SK-N-SH treated with all-trans-retinoic acid at 6 μM for 48 hours (cell line): Measurements from ENCODE around the gene FOXN3.

Experiments used
- ATAC-seq: fragments of 200-7000 bp; cut with Tn5 transposase; 3 replicates; pipeline ENCODE4 v1.9.1; 2020; ENCODE audit warnings: mild to moderate bottlenecking, moderate library complexity
- ARNTL ChIP-seq: fragments of 450-650 bp; formaldehyde crosslinking; IDR thresholded peaks from 2 replicates; pipeline ENCODE4 v1.5.0; 2020; ENCODE audit warnings: low read depth, mild to moderate bottlenecking, moderate library complexity, borderline replicate concordance
- BACH2 ChIP-seq: fragments of 250-450 bp; sonication (Bioruptor Pico); IDR thresholded peaks from 2 replicates; pipeline ENCODE4 v1.9.0; 2021; ENCODE audit warnings: mild to moderate bottlenecking, borderline replicate concordance
- CSDC2 ChIP-seq: fragments of 250-450 bp; sonication (Bioruptor Pico); IDR thresholded peaks from 2 replicates; pipeline ENCODE4 v1.5.0; 2020; ENCODE audit warnings: mild to moderate bottlenecking, moderate library complexity
- ESRRG ChIP-seq: fragments of 250-450 bp; sonication (Bioruptor Pico); IDR thresholded peaks from 2 replicates; pipeline ENCODE4 v1.6.1; 2021; ENCODE audit warnings: mild to moderate bottlenecking
- GLIS3 ChIP-seq: fragments of 250-450 bp; sonication (Bioruptor Pico); IDR thresholded peaks from 2 replicates; pipeline ENCODE4 v1.5.0; 2020; ENCODE audit warnings: mild to moderate bottlenecking, moderate library complexity
- ISL1 ChIP-seq: fragments of 250-450 bp; sonication (Bioruptor Pico); IDR thresholded peaks from 2 replicates; pipeline ENCODE4 v2.1.2; 2022; ENCODE audit warnings: mild to moderate bottlenecking, moderate library complexity
- OSR1 ChIP-seq: fragments of 250-450 bp; sonication (Bioruptor Pico); IDR thresholded peaks from 2 replicates; pipeline ENCODE4 v1.8.0; 2022; ENCODE audit warnings: moderate library complexity, mild to moderate bottlenecking, inconsistent platforms
- PPARA ChIP-seq: fragments of 250-450 bp; sonication (Bioruptor Pico); IDR thresholded peaks from 2 replicates; pipeline ENCODE4 v1.5.0; 2020; ENCODE audit warnings: mild to moderate bottlenecking, borderline replicate concordance
- RARB ChIP-seq: fragments of 250-450 bp; sonication (Bioruptor Pico); IDR thresholded peaks from 2 replicates; pipeline ENCODE4 v1.8.0; 2021; ENCODE audit warnings: mild to moderate bottlenecking, moderate library complexity
- SNAI2 ChIP-seq: fragments of 250-450 bp; sonication (Bioruptor Pico); IDR thresholded peaks from 2 replicates; pipeline ENCODE4 v1.5.0; 2020; ENCODE audit warnings: mild to moderate bottlenecking, moderate library complexity
- TCF4 ChIP-seq: fragments of 250-450 bp; sonication (Bioruptor Pico); IDR thresholded peaks from 2 replicates; pipeline ENCODE4 v1.8.0; 2021; ENCODE audit warnings: mild to moderate bottlenecking, moderate library complexity, borderline replicate concordance
- TOX ChIP-seq: fragments of 250-450 bp; sonication (Bioruptor Pico); IDR thresholded peaks from 2 replicates; pipeline ENCODE4 v1.8.0; 2021; ENCODE audit warnings: mild to moderate bottlenecking, moderate library complexity, borderline replicate concordance
- ZC3H10 ChIP-seq: fragments of 250-450 bp; sonication (Bioruptor Pico); IDR thresholded peaks from 2 replicates; pipeline ENCODE4 v1.5.1; 2021; ENCODE audit warnings: mild to moderate bottlenecking, moderate library complexity
- ZFP3 ChIP-seq: fragments of 250-450 bp; sonication (Bioruptor Pico); IDR thresholded peaks from 2 replicates; pipeline ENCODE4 v1.5.0; 2020; ENCODE audit warnings: mild to moderate bottlenecking, moderate library complexity
- ZFP30 ChIP-seq: fragments of 450-650 bp; formaldehyde crosslinking; IDR thresholded peaks from 2 replicates; pipeline ENCODE4 v1.5.0; 2022; ENCODE audit warnings: mild to moderate bottlenecking, moderate library complexity
- ZNF565 ChIP-seq: fragments of 450-650 bp; formaldehyde crosslinking; conservative IDR thresholded peaks from 2 replicates; pipeline ENCODE4 v1.5.0; 2020; ENCODE audit warnings: low read depth, mild to moderate bottlenecking, moderate library complexity
- ZNF70 ChIP-seq: fragments of 450-650 bp; formaldehyde crosslinking; IDR thresholded peaks from 2 replicates; pipeline ENCODE4 v1.5.0; 2020; ENCODE audit warnings: mild to moderate bottlenecking, moderate library complexity
- ZNF8 ChIP-seq: fragments of 450-650 bp; formaldehyde crosslinking; IDR thresholded peaks from 2 replicates; pipeline ENCODE4 v1.5.0; 2020; ENCODE audit warnings: mild to moderate bottlenecking, moderate library complexity
- TF ChIP-seq, protein P1 (sequence below): fragments of 250-450 bp; sonication (Bioruptor Pico); IDR thresholded peaks from 2 replicates; pipeline ENCODE4 v1.5.1; 2020; ENCODE audit warnings: low read depth, mild to moderate bottlenecking, moderate library complexity
- TF ChIP-seq, protein P2 (sequence below): fragments of 250-450 bp; sonication (Bioruptor Pico); IDR thresholded peaks from 2 replicates; pipeline ENCODE4 v1.5.0; 2020; ENCODE audit warnings: mild to moderate bottlenecking, moderate library complexity
- TF ChIP-seq, protein P3 (sequence below): fragments of 250-450 bp; sonication (Bioruptor Pico); IDR thresholded peaks from 2 replicates; pipeline ENCODE4 v1.5.1; 2021; ENCODE audit warnings: mild to moderate bottlenecking, moderate library complexity
- TF ChIP-seq, protein P4 (sequence below): fragments of 250-450 bp; sonication (Bioruptor Pico); IDR thresholded peaks from 2 replicates; pipeline ENCODE4 v1.8.0; 2021; ENCODE audit warnings: low read depth, mild to moderate bottlenecking, moderate library complexity, borderline replicate concordance

The FOXN3 gene

DNA sequence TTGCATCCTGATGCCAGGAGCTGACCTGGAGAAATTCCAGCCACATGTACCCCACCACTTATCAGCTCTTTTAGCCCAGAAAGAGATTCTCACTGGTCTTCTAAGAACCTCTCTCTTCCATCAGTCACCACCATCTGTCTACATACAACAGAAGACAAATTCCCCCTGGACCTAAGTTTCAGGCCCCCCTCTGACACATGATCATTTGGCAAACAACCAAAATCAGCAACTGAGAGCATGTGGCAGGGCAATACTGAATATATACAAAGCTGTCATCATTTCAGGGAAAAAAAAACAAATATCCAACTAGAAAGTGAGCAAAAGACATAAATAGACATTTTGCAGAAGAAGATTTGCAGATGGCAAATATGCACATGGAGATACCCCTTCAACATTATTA, 180.2 kb downstream of the FOXN3 start (continued):
- TF ChIP-seq, protein P1, sequence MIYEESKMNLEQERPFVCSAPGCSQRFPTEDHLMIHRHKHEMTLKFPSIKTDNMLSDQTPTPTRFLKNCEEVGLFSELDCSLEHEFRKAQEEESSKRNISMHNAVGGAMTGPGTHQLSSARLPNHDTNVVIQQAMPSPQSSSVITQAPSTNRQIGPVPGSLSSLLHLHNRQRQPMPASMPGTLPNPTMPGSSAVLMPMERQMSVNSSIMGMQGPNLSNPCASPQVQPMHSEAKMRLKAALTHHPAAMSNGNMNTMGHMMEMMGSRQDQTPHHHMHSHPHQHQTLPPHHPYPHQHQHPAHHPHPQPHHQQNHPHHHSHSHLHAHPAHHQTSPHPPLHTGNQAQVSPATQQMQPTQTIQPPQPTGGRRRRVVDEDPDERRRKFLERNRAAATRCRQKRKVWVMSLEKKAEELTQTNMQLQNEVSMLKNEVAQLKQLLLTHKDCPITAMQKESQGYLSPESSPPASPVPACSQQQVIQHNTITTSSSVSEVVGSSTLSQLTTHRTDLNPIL, result no peak

DNA sequence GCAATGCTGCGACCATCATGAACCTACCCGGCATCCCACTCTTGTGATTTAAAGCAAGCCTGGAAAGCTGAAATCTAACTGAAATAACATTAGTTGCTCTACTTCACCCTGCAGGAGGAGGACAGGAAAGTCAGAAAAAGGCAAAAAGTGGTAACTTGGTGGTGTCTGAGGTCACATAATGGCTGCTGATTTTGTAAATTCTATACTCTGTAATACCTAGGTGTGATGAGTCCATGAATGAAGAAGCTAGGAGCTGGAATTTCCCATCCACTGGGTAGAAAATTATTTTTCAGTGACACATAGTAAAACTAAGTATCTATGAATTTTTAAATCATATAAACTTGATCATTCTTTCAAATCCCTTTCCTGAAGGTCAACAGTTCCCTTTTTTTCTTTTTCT, 183.8 kb downstream of the FOXN3 start:
- ATAC-seq, result no peak
- no peak for TF ChIP-seq TOX (CRISPR knock-in tag)
- no peak for TF ChIP-seq RARB (CRISPR knock-in tag)
- no peak for TF ChIP-seq BACH2 (CRISPR knock-in tag)
- no peak for TF ChIP-seq ZFP3 (CRISPR knock-in tag)
- TF ChIP-seq, protein P2, sequence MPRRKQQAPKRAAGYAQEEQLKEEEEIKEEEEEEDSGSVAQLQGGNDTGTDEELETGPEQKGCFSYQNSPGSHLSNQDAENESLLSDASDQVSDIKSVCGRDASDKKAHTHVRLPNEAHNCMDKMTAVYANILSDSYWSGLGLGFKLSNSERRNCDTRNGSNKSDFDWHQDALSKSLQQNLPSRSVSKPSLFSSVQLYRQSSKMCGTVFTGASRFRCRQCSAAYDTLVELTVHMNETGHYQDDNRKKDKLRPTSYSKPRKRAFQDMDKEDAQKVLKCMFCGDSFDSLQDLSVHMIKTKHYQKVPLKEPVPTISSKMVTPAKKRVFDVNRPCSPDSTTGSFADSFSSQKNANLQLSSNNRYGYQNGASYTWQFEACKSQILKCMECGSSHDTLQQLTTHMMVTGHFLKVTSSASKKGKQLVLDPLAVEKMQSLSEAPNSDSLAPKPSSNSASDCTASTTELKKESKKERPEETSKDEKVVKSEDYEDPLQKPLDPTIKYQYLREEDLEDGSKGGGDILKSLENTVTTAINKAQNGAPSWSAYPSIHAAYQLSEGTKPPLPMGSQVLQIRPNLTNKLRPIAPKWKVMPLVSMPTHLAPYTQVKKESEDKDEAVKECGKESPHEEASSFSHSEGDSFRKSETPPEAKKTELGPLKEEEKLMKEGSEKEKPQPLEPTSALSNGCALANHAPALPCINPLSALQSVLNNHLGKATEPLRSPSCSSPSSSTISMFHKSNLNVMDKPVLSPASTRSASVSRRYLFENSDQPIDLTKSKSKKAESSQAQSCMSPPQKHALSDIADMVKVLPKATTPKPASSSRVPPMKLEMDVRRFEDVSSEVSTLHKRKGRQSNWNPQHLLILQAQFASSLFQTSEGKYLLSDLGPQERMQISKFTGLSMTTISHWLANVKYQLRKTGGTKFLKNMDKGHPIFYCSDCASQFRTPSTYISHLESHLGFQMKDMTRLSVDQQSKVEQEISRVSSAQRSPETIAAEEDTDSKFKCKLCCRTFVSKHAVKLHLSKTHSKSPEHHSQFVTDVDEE (CRISPR knock-in tag), result no peak
- TF ChIP-seq TCF4 (CRISPR knock-in tag), result no peak
- TF ChIP-seq, protein P3, sequence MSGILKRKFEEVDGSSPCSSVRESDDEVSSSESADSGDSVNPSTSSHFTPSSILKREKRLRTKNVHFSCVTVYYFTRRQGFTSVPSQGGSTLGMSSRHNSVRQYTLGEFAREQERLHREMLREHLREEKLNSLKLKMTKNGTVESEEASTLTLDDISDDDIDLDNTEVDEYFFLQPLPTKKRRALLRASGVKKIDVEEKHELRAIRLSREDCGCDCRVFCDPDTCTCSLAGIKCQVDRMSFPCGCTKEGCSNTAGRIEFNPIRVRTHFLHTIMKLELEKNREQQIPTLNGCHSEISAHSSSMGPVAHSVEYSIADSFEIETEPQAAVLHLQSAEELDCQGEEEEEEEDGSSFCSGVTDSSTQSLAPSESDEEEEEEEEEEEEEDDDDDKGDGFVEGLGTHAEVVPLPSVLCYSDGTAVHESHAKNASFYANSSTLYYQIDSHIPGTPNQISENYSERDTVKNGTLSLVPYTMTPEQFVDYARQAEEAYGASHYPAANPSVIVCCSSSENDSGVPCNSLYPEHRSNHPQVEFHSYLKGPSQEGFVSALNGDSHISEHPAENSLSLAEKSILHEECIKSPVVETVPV (CRISPR knock-in tag), result no peak
- no peak for TF ChIP-seq GLIS3 (CRISPR knock-in tag)
- no peak for TF ChIP-seq ZNF565 (CRISPR knock-in tag)
- TF ChIP-seq OSR1 (CRISPR knock-in tag), result no peak
- no peak for TF ChIP-seq ISL1 (CRISPR knock-in tag)
- TF ChIP-seq, protein P4, sequence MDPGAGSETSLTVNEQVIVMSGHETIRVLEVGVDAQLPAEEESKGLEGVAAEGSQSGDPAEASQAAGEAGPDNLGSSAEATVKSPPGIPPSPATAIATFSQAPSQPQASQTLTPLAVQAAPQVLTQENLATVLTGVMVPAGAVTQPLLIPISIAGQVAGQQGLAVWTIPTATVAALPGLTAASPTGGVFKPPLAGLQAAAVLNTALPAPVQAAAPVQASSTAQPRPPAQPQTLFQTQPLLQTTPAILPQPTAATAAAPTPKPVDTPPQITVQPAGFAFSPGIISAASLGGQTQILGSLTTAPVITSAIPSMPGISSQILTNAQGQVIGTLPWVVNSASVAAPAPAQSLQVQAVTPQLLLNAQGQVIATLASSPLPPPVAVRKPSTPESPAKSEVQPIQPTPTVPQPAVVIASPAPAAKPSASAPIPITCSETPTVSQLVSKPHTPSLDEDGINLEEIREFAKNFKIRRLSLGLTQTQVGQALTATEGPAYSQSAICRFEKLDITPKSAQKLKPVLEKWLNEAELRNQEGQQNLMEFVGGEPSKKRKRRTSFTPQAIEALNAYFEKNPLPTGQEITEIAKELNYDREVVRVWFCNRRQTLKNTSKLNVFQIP (CRISPR knock-in tag), result no peak
- no peak for TF ChIP-seq ZNF70 (CRISPR knock-in tag)
- TF ChIP-seq SNAI2 (CRISPR knock-in tag), result no peak
- TF ChIP-seq ZFP30 (CRISPR knock-in tag), result no peak
- no peak for TF ChIP-seq ZC3H10 (CRISPR knock-in tag)
- no peak for TF ChIP-seq ZNF8
- no peak for TF ChIP-seq ARNTL (CRISPR knock-in tag)
- no peak for TF ChIP-seq ESRRG (CRISPR knock-in tag)
- no peak for TF ChIP-seq PPARA (CRISPR knock-in tag)

DNA sequence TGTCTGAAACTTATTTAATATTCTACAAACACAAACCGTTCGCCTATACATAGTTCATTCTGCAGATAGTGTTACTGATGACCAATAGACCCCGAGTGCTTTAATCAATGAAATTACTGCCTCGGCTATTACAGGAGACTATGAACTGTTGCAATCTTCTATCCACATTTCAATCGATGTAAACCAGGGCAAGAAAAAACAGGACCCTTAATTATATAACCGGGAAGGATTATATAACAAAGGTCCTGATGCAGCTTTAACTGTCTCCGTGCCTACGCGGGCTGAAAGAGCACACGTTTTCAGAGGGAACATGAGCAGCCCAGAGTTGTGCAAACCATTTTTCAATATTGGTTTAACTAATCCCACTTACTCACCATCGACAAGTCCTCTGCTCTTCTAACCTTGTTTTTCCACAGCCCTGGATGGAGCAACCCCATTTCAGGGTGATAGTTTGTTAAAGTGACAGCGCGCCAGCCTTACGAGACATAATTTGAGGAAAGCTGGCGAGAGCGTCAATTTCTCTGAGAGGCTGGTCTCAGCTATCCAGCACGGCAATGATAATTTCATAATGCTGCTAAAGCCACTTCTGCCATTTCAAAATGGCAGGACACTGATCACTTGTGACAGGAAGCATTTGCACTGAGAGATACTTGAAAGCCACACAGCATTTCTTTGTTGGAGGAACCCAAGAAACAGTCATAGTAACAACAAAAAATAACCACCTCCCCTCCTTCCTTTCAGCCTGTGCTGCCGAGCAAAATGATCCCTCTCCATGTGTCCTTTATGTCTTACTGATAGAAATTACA, 184.6 kb downstream of the FOXN3 start:
- TF ChIP-seq ISL1 (CRISPR knock-in tag), result no peak
- TF ChIP-seq, protein P1, result no peak
- TF ChIP-seq, protein P2 (CRISPR knock-in tag), result no peak
- TF ChIP-seq ARNTL (CRISPR knock-in tag), result no peak
- no peak for TF ChIP-seq BACH2 (CRISPR knock-in tag)
- no peak for TF ChIP-seq CSDC2
- no peak for TF ChIP-seq PPARA (CRISPR knock-in tag)
- no peak for TF ChIP-seq ZNF565 (CRISPR knock-in tag)
- TF ChIP-seq, protein P3 (CRISPR knock-in tag), result no peak
- TF ChIP-seq ZFP3 (CRISPR knock-in tag), result no peak
- no peak for ATAC-seq
